ENCODE results near the gene ULK4.
A peak's percentile ranks its signal among the peaks of the same experiment; 100 is the strongest.
"Not testable (repeated sequence)": the region's sequence is repeated elsewhere in the genome, so short reads cannot be mapped to it uniquely, and the experiment has no call there.

ULK4 gene

GRCh38 chr3:41579861-41580260 is 382.0 kb downstream of the ULK4 start:
- Histone ChIP-seq H3K27ac (ENCODE audit: low read depth, low read length) (no peak overlapping the region), H3K9ac (ENCODE audit: low read length in 5 of 5) (no peak overlapping the region), H3K36me3 (ENCODE audit: control insufficient read depth in 5 of 5, insufficient read depth in 5 of 5, low read length in 5 of 5) (no peaks in the 10 kb centered on the region), H3K27me3 (ENCODE audit: control insufficient read depth in 5 of 5, insufficient read depth in 4 of 5, low read length in 5 of 5) (no peaks in the 10 kb centered on the region), H3K9me3 (ENCODE audit: control insufficient read depth in 5 of 5, low read length in 5 of 5) (no peaks in the 10 kb centered on the region), H3K4me3 (ENCODE audit: low read depth in 1 of 5, low read length in 5 of 5) (no peak overlapping the region), H3K4me1 (ENCODE audit: control insufficient read depth in 5 of 5, insufficient read depth in 5 of 5, low read length in 5 of 5) (peaks cover 0 to 15% (median 9%) of the 10 kb centered on the region in 5 donors)

- no peaks in the 10 kb centered on the region for H3K36me3 ChIP-seq (ENCODE audit: control insufficient read depth in 5 of 5, insufficient read depth in 5 of 5, low read length in 5 of 5)
- H3K27ac ChIP-seq (ENCODE audit: low read depth, low read length): no peak overlapping the region
- H3K4me3 ChIP-seq (ENCODE audit: low read depth in 1 of 5, low read length in 5 of 5): no peak overlapping the region
- H3K9me3 ChIP-seq (ENCODE audit: control insufficient read depth in 5 of 5, low read length in 5 of 5): no peaks in the 10 kb centered on the region
- no peaks in the 10 kb centered on the region for H3K27me3 ChIP-seq (ENCODE audit: control insufficient read depth in 5 of 5, insufficient read depth in 4 of 5, low read length in 5 of 5)
- H3K9ac ChIP-seq (ENCODE audit: low read length in 5 of 5): no peak overlapping the region
- H3K4me1 ChIP-seq (ENCODE audit: control insufficient read depth in 5 of 5, insufficient read depth in 5 of 5, low read length in 5 of 5): peaks cover 0 to 19% (median 9%) of the 10 kb centered on the region in 5 donors
Observed at GRCh38 chr3:41578798-41579197, 383.1 kb downstream of the ULK4 start.

- no peak overlapping the region for H3K27ac ChIP-seq (ENCODE audit: low read depth, low read length)
- peaks cover 0 to 19% (median 9%) of the 10 kb centered on the region in 5 donors for H3K4me1 ChIP-seq (ENCODE audit: control insufficient read depth in 5 of 5, insufficient read depth in 5 of 5, low read length in 5 of 5)
- no peaks in the 10 kb centered on the region for H3K36me3 ChIP-seq (ENCODE audit: control insufficient read depth in 5 of 5, insufficient read depth in 5 of 5, low read length in 5 of 5)
- no peak overlapping the region for H3K9ac ChIP-seq (ENCODE audit: low read length in 5 of 5)
- peak overlapping the region in 1 of 5 donors; percentile 23 for H3K4me3 ChIP-seq (ENCODE audit: low read depth in 1 of 5, low read length in 5 of 5)
- H3K9me3 ChIP-seq (ENCODE audit: control insufficient read depth in 5 of 5, low read length in 5 of 5): no peaks in the 10 kb centered on the region
- no peaks in the 10 kb centered on the region for H3K27me3 ChIP-seq (ENCODE audit: control insufficient read depth in 5 of 5, insufficient read depth in 4 of 5, low read length in 5 of 5)
Observed at GRCh38 chr3:41575724-41576123, 386.2 kb downstream of the ULK4 start.

GRCh38 chr3:41574900-41575299 is 387.0 kb downstream of the ULK4 start:
- no peak overlapping the region for H3K9ac ChIP-seq (ENCODE audit: low read length in 5 of 5)
- H3K27ac ChIP-seq (ENCODE audit: low read depth, low read length): no peak overlapping the region
- H3K36me3 ChIP-seq (ENCODE audit: control insufficient read depth in 5 of 5, insufficient read depth in 5 of 5, low read length in 5 of 5): no peaks in the 10 kb centered on the region
- no peak overlapping the region for H3K4me3 ChIP-seq (ENCODE audit: low read depth in 1 of 5, low read length in 5 of 5)
- H3K4me1 ChIP-seq (ENCODE audit: control insufficient read depth in 5 of 5, insufficient read depth in 5 of 5, low read length in 5 of 5): peaks cover 0 to 19% (median 9%) of the 10 kb centered on the region in 5 donors
- H3K27me3 ChIP-seq (ENCODE audit: control insufficient read depth in 5 of 5, insufficient read depth in 4 of 5, low read length in 5 of 5): no peaks in the 10 kb centered on the region
- no peaks in the 10 kb centered on the region for H3K9me3 ChIP-seq (ENCODE audit: control insufficient read depth in 5 of 5, low read length in 5 of 5)

GRCh38 chr3:41573591-41573990 is 388.3 kb downstream of the ULK4 start:
- H3K4me3 ChIP-seq (ENCODE audit: low read depth in 1 of 5, low read length in 5 of 5): no peak overlapping the region
- H3K27ac ChIP-seq (ENCODE audit: low read depth, low read length): no peak overlapping the region
- H3K27me3 ChIP-seq (ENCODE audit: control insufficient read depth in 5 of 5, insufficient read depth in 4 of 5, low read length in 5 of 5): no peaks in the 10 kb centered on the region
- no peaks in the 10 kb centered on the region for H3K36me3 ChIP-seq (ENCODE audit: control insufficient read depth in 5 of 5, insufficient read depth in 5 of 5, low read length in 5 of 5)
- peaks cover 0 to 19% (median 9%) of the 10 kb centered on the region in 5 donors for H3K4me1 ChIP-seq (ENCODE audit: control insufficient read depth in 5 of 5, insufficient read depth in 5 of 5, low read length in 5 of 5)
- no peaks in the 10 kb centered on the region for H3K9me3 ChIP-seq (ENCODE audit: control insufficient read depth in 5 of 5, low read length in 5 of 5)
- no peak overlapping the region for H3K9ac ChIP-seq (ENCODE audit: low read length in 5 of 5)

- Histone ChIP-seq H3K27me3 (ENCODE audit: control insufficient read depth in 5 of 5, insufficient read depth in 4 of 5, low read length in 5 of 5) (no peaks in the 10 kb centered on the region), H3K36me3 (ENCODE audit: control insufficient read depth in 5 of 5, insufficient read depth in 5 of 5, low read length in 5 of 5) (no peaks in the 10 kb centered on the region), H3K4me1 (ENCODE audit: control insufficient read depth in 5 of 5, insufficient read depth in 5 of 5, low read length in 5 of 5) (peaks cover 0 to 19% (median 9%) of the 10 kb centered on the region in 5 donors), H3K4me3 (ENCODE audit: low read depth in 1 of 5, low read length in 5 of 5) (no peak overlapping the region), H3K9me3 (ENCODE audit: control insufficient read depth in 5 of 5, low read length in 5 of 5) (no peaks in the 10 kb centered on the region), H3K27ac (ENCODE audit: low read depth, low read length) (no peak overlapping the region), H3K9ac (ENCODE audit: low read length in 5 of 5) (no peak overlapping the region)
Observed at GRCh38 chr3:41572092-41572491, 389.8 kb downstream of the ULK4 start.

GRCh38 chr3:41569632-41570305 is 392.1 kb downstream of the ULK4 start:
- no peak overlapping the region for H3K27ac ChIP-seq (ENCODE audit: low read depth, low read length)
- H3K36me3 ChIP-seq (ENCODE audit: control insufficient read depth in 5 of 5, insufficient read depth in 5 of 5, low read length in 5 of 5): no peaks in the 10 kb centered on the region
- no peaks in the 10 kb centered on the region for H3K9me3 ChIP-seq (ENCODE audit: control insufficient read depth in 5 of 5, low read length in 5 of 5)
- no peak overlapping the region for H3K4me3 ChIP-seq (ENCODE audit: low read depth in 1 of 5, low read length in 5 of 5)
- H3K27me3 ChIP-seq (ENCODE audit: control insufficient read depth in 5 of 5, insufficient read depth in 4 of 5, low read length in 5 of 5): no peaks in the 10 kb centered on the region
- peaks cover 0 to 3% (median 0%) of the 10 kb centered on the region in 5 donors for H3K4me1 ChIP-seq (ENCODE audit: control insufficient read depth in 5 of 5, insufficient read depth in 5 of 5, low read length in 5 of 5)
- H3K9ac ChIP-seq (ENCODE audit: low read length in 5 of 5): no peak overlapping the region

- H3K27me3 ChIP-seq (ENCODE audit: control insufficient read depth in 5 of 5, insufficient read depth in 4 of 5, low read length in 5 of 5): no peaks in the 10 kb centered on the region
- no peaks in the 10 kb centered on the region for H3K36me3 ChIP-seq (ENCODE audit: control insufficient read depth in 5 of 5, insufficient read depth in 5 of 5, low read length in 5 of 5)
- no peak overlapping the region for H3K4me3 ChIP-seq (ENCODE audit: low read depth in 1 of 5, low read length in 5 of 5)
- no peak overlapping the region for H3K27ac ChIP-seq (ENCODE audit: low read depth, low read length)
- no peak overlapping the region for H3K9ac ChIP-seq (ENCODE audit: low read length in 5 of 5)
- H3K4me1 ChIP-seq (ENCODE audit: control insufficient read depth in 5 of 5, insufficient read depth in 5 of 5, low read length in 5 of 5): no peaks in the 10 kb centered on the region
- no peaks in the 10 kb centered on the region for H3K9me3 ChIP-seq (ENCODE audit: control insufficient read depth in 5 of 5, low read length in 5 of 5)
Observed at GRCh38 chr3:41565948-41566514, 395.9 kb downstream of the ULK4 start.

- no peaks in the 10 kb centered on the region for H3K27me3 ChIP-seq (ENCODE audit: control insufficient read depth in 5 of 5, insufficient read depth in 4 of 5, low read length in 5 of 5)
- no peaks in the 10 kb centered on the region for H3K36me3 ChIP-seq (ENCODE audit: control insufficient read depth in 5 of 5, insufficient read depth in 5 of 5, low read length in 5 of 5)
- H3K4me1 ChIP-seq (ENCODE audit: control insufficient read depth in 5 of 5, insufficient read depth in 5 of 5, low read length in 5 of 5): no peaks in the 10 kb centered on the region
- no peak overlapping the region for H3K27ac ChIP-seq (ENCODE audit: low read depth, low read length)
- no peaks in the 10 kb centered on the region for H3K9me3 ChIP-seq (ENCODE audit: control insufficient read depth in 5 of 5, low read length in 5 of 5)
- no peak overlapping the region for H3K9ac ChIP-seq (ENCODE audit: low read length in 5 of 5)
- no peak overlapping the region for H3K4me3 ChIP-seq (ENCODE audit: low read depth in 1 of 5, low read length in 5 of 5)
Observed at GRCh38 chr3:41565003-41565402, 396.9 kb downstream of the ULK4 start.

- H3K27me3 ChIP-seq (ENCODE audit: control insufficient read depth in 5 of 5, insufficient read depth in 4 of 5, low read length in 5 of 5); H3K4me3 ChIP-seq (ENCODE audit: low read depth in 1 of 5, low read length in 5 of 5); H3K4me1 ChIP-seq (ENCODE audit: control insufficient read depth in 5 of 5, insufficient read depth in 5 of 5, low read length in 5 of 5); H3K9me3 ChIP-seq (ENCODE audit: control insufficient read depth in 5 of 5, low read length in 5 of 5); H3K27ac ChIP-seq (ENCODE audit: low read depth, low read length); H3K9ac ChIP-seq (ENCODE audit: low read length in 5 of 5); H3K36me3 ChIP-seq (ENCODE audit: control insufficient read depth in 5 of 5, insufficient read depth in 5 of 5, low read length in 5 of 5): not testable (repeated sequence)
Observed at GRCh38 chr3:41556245-41556644, 405.7 kb downstream of the ULK4 start.
